HUDEP-2 (cell line): ENCODE results near the gene PHF3.
A peak's percentile ranks its signal among the peaks of the same experiment; 100 is the strongest.

ENCODE experiments used
- DNase-seq, 76 experiments: peaks; one replicate each; lab custom pipeline; 2025; ENCODE audit not compliant: unreplicated experiment in 76 of 76; lab: John Stamatoyannopoulos, UW

The PHF3 gene

DNA sequence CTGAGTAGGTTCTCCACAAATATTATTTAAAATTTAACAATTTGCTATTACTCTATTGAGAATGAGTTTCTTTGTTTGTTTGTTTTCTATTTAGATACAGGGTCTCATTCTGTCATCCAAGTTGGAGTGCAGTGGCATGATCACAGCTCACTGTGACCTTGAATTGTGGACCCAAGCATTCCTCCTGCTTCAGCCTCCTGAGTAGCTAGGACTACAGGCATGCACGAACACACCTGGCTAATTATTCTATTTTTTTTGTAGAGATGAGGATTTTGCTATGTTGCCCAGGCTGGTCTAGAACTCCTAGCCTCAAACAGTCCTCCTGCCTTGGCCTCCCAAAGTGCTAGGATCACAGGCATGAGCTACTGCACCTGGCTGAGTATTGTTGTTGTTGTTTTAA, 122.2 kb downstream of the PHF3 start:
- DNase-seq: no peak

- DNase-seq: no peak
Measured at GRCh38 chr6:63759605-63760105, 124.1 kb downstream of the PHF3 start.

GRCh38 chr6:63760199-63760598, 124.6 kb downstream of the PHF3 start:
- no peak for DNase-seq

GRCh38 chr6:63764318-63764916, 128.8 kb downstream of the PHF3 start:
- DNase-seq: peak in 25 of 76 experiments; percentile 3 to 59 (median 31)
